Astrocyte of the cerebellum (primary cell): ENCODE data around the gene TARS3.

Source experiments
- DNase-seq: peaks from one replicate; pipeline ENCODE4 v3.0.0-alpha.2; 2011; ENCODE audit warnings: low read depth
- H3K4me3 ChIP-seq: 2 replicates; pipeline ENCODE4 v1.5.1; 2011; ENCODE audit warnings: mild to moderate bottlenecking, low read depth, low read length, moderate library complexity
- in situ Hi-C: cut with HindIII; loops from 2 replicates; pipeline ENCODE4 v1.10.0; 2017; ENCODE audit warnings: low sequenced_read_pairs
- TF ChIP-seq, protein P1 (sequence below): IDR thresholded peaks from 2 replicates; pipeline ENCODE4 v1.5.1; 2012; ENCODE audit warnings: low read length, low read depth, moderate library complexity, mild to moderate bottlenecking; ENCODE audit errors: missing control alignments

Gene TARS3

DNA sequence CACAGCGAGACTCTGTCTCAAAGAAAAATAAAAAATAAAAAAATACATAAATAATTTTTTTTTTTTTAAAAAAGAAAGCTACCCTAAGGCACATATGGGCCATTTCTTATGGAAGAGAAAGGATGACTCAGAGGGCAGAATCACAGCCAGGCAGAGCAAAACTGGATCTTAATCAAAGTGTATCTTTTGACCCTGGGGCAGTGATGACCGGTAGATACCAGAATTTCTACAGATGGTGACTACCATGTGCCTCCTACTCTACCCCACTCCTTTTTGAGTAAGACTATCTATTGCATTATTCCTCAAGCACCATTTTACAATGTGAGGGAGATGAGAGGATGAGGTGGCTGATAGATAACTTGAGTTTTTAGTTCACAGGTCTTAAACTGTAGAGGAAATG is 26.0 kb downstream of the TARS3 start:
- in situ Hi-C loops = no loop called here
- no peak overlapping the region for H3K4me3 ChIP-seq
- TF ChIP-seq, protein P1, sequence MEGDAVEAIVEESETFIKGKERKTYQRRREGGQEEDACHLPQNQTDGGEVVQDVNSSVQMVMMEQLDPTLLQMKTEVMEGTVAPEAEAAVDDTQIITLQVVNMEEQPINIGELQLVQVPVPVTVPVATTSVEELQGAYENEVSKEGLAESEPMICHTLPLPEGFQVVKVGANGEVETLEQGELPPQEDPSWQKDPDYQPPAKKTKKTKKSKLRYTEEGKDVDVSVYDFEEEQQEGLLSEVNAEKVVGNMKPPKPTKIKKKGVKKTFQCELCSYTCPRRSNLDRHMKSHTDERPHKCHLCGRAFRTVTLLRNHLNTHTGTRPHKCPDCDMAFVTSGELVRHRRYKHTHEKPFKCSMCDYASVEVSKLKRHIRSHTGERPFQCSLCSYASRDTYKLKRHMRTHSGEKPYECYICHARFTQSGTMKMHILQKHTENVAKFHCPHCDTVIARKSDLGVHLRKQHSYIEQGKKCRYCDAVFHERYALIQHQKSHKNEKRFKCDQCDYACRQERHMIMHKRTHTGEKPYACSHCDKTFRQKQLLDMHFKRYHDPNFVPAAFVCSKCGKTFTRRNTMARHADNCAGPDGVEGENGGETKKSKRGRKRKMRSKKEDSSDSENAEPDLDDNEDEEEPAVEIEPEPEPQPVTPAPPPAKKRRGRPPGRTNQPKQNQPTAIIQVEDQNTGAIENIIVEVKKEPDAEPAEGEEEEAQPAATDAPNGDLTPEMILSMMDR = no peak
- no peak for DNase-seq

DNA sequence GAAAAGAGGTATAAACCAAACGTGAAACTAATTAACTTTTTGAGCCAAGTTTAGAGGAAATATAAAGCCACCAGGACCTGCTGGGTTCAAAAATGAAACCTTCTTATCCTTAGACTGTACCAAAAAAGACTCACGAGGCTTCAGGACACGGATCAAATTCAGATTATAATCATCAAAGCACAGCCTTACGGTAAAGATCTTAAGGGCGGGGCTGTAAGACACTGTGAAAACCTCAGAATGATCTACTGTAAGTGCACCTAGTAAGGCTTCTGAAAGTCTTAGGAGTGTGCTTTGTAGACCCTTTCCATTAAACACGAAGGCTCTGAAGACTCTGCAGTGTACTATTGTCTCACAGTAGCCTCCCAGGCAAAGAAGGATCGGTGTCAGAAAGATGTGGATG is 26.8 kb downstream of the TARS3 start:
- in situ Hi-C loops = no loop called here
- TF ChIP-seq, protein P1 = no peak
- no peak for DNase-seq
- no peak overlapping the region for H3K4me3 ChIP-seq

DNA sequence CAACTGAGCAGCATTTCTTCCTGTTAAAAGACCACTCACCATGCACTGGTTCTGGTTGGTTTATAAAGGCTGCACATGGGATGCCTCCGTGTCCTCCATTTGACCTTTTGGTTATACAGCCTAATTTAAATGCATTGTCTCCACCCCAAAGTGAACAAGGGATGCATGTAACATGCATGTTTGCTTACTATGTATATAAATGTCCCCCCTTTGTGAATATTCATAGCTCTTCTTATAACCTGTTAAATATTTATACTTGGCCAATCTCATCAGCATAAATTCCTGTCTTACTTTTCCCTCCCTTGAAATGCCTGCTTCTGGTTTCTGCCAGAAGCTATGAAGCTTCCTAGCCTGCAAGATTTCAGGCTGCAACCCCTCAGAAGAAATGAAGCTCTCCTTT is 27.4 kb downstream of the TARS3 start:
- TF ChIP-seq, protein P1 = no peak

DNA sequence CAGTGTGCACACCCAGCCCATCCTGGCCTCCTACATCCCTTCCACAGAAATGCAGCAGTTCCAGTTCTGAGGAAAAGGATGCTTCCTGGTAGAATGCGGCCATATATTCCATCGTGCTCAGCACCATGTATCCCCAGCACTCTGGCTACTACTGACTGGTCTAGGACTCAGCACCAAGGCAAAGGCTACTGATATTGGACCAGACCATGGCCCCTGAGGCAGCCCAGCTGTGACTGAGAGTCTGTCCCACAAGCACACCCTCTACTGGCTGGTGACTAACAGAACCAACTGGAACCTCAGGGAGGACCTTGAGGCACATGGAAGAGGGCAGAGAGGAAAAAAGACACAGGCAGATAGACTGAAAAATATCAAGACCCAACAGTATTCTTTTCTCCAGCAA is 30.0 kb downstream of the TARS3 start:
- no peak for DNase-seq
- H3K4me3 ChIP-seq = no peak overlapping the region
- TF ChIP-seq, protein P1 = no peak
- in situ Hi-C loops = no loop called here

More for the DNA sequence above, 27.4 kb downstream of the TARS3 start:
- no peak overlapping the region for H3K4me3 ChIP-seq
- DNase-seq = no peak
- in situ Hi-C loops = no loop called here

DNA sequence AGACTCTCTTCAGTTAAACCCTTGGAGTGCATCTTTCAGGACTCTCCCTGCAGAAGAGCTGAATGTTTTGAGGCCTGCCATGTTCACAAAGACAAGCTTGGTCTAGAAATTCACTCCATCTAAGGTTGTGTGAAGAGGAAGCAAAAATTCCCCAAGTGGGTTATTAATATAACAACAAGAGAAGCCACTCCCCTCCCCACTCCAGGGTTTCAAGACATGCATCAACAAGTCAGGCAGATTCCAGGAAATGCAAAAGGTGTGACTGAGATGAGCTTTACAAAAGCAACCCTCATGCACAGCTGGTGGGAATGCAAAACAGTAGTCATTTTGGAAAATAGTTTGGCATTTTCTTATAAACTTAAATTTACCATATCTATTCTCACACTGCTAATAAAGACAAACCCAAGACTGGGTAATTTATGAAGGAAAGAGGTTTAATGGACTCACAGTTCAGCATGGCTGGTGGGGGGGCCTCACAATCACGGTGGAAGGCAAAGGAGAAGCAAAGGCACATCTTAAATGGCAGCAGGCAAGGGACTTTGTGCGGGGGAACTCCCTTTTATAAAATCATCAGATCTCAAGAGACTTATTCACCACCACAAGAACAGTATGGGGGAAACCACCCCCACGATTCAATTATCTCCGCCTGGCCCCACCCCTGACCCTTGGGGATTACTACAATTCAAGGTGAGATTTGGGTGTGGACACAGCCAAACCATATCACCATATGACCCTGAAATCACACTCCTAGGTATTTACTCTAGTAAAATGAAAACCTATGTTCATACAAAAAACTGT is 31.3 kb downstream of the TARS3 start:
- TF ChIP-seq, protein P1 = no peak
- in situ Hi-C loops = no loop called here
- H3K4me3 ChIP-seq = no peak overlapping the region
- no peak for DNase-seq

DNA sequence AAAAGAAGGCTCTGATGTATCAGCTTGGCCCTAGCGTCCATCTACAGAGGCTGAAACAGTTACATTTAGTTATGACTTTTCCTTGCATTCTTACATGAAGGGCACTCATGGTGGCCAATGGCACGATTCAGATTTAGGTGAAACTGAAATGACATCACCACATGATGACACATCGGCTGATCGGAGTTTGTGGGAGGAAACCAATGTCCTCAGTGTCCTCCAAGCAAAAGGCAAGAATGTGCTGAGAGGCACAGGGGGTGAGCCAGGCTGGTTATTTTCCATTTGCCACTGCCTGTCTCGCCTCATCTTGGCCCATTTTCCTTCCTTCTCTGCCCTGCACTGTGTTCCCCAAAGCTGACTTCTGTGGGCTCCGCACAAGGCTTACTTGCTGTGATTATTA is 34.4 kb downstream of the TARS3 start:
- in situ Hi-C loops = no loop called here

More for the DNA sequence above, 34.4 kb downstream of the TARS3 start:
- no peak for DNase-seq
- TF ChIP-seq, protein P1 = no peak
- no peak overlapping the region for H3K4me3 ChIP-seq
